ENCODE measurements around the gene PPP1R11. TPM values are rescaled to one million over a fixed set of nuclear protein-coding genes. Genes with fewer than 3 reads are reported as not detected.
A peak's percentile ranks its signal among the peaks of the same experiment; 100 is the strongest.
"Not testable (repeated sequence)": the region's sequence is repeated elsewhere in the genome, so short reads cannot be mapped to it uniquely, and the experiment has no call there.

PPP1R11 gene
- 10 to 100 TPM; 57.9 to 73.7 TPM for total RNA-seq

DNA sequence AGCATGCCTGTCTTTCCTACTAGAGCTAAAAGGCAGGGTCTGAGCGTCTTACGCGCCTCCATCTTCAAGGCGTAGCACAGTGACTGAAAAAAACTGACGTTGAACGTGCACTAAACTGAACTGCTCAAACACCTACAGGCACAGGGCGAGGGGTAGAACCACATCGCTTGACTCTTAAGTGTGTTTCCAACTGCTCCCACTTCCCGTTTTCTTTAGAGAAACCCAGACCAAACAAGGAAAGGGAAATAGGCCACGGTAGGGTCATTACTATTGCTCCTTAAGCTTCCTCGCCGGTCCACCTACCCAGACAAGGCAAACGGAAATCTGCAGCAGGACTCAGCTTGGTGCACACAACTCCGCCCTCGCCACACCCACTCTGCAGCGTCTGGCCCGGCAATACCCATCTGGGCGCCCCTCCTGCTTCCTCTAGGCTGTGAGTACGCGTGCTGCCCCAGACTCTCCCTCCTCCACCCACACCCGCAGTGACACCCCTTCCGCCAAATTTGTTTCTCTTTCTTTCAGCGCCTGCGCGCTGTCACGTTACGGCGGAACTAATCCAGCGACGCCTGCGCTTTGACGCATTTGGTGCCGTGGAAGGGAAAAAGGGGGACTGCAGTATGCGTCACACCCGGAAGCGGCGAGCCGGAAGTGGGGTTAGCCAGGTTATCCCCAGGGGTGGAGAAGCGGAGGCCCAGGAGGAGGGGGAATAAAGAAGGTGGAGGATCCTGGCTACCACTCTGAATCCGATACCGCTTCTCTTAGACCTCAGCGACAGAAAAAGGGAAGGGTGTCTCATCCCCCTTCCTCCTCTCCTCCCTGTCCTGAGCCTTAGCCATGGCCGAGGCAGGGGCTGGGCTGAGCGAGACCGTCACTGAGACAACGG, at the start of gene PPP1R11:
Gene PPP1R11 (plus strand): TSS at position 622 of the 883 bp plus-strand sequence. CDS start 213 bp downstream, at position 835.
- POLR2A ChIA-PET = interaction anchor here (0.5 to 0.6 kb wide), 2 partner anchors 621 to 1188 kb away, joined by 3 read pairs; no protein-coding TSS in a partner anchor
- no peaks in the 10 kb centered on the region for H3K9me3 Mint-ChIP-seq
- peaks cover 8% of the 10 kb centered on the region for H3K27me3 Mint-ChIP-seq
- CTCF ChIA-PET = interaction anchor here (0.6 to 1.9 kb wide), 7 partner anchors 9 to 82 kb away, joined by 3 to 6 read pairs (median 4); partner anchors contain the start of gene RNF39
- peak; percentile 99 for DNase-seq
- H3K27ac Mint-ChIP-seq = peak within 1 kb of the TSS; percentile 96
- H3K36me3 Mint-ChIP-seq (ENCODE audit: low read depth) = peaks cover 62% of the 10 kb centered on the region
- peaks cover 56% of the 10 kb centered on the region for H3K4me1 Mint-ChIP-seq
- peak within 1 kb of the TSS; percentile 93 for H3K4me3 Mint-ChIP-seq

- DNase-seq = no peak
- Mint-ChIP-seq H3K4me3 (no peak overlapping the region), H3K27me3 (no peaks in the 10 kb centered on the region), H3K36me3 (ENCODE audit: low read depth) (peaks cover 3% of the 10 kb centered on the region), H3K9me3 (no peaks in the 10 kb centered on the region), H3K4me1 (no peaks in the 10 kb centered on the region), H3K27ac (no peak overlapping the region)
- ChIA-PET CTCF (no interaction called here), POLR2A (no interaction called here)
Measured at GRCh38 chr6:30019819-30020218, 47.2 kb upstream of the PPP1R11 start.

DNA sequence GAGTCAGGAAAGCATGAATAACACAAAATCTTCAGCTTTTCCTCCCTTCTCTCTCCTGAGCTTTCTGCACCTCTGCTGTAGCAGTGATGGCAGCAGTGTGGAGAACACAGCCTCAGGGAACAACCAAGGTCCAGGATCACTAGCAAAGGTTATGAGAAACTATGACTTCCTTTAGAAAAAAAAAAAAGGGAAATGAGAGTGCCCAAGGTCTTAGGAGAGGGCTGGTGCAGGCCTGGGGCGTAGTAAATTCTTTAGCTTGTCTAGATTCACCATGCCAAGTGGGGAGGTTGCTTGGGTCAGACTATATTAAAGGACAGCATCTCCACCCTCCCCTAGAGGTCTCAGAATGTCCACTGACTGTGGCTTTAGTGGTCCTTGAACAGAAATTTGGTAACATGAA, 46.4 kb upstream of the PPP1R11 start:
- no peaks in the 10 kb centered on the region for H3K9me3 Mint-ChIP-seq
- H3K27me3 Mint-ChIP-seq = no peaks in the 10 kb centered on the region
- H3K27ac Mint-ChIP-seq = no peak overlapping the region
- no peak for DNase-seq
- ChIA-PET CTCF (interaction anchor here (0.6 to 1.6 kb wide), 2 partner anchors 15 to 92 kb away, joined by 3 to 4 read pairs; no protein-coding TSS in a partner anchor), POLR2A (no interaction called here)
- H3K36me3 Mint-ChIP-seq (ENCODE audit: low read depth) = peaks cover 3% of the 10 kb centered on the region
- no peak overlapping the region for H3K4me3 Mint-ChIP-seq
- H3K4me1 Mint-ChIP-seq = no peaks in the 10 kb centered on the region

GRCh38 chr6:30022189-30022588, 44.8 kb upstream of the PPP1R11 start:
- H3K4me1 Mint-ChIP-seq = no peaks in the 10 kb centered on the region
- CTCF ChIA-PET = interaction anchor here (1.6 kb wide), 1 partner anchor 13 kb away, joined by 4 read pairs; no protein-coding TSS in a partner anchor
- no peak for DNase-seq
- POLR2A ChIA-PET = no interaction called here
- H3K36me3 Mint-ChIP-seq (ENCODE audit: low read depth) = peaks cover 5% of the 10 kb centered on the region
- H3K27ac Mint-ChIP-seq = no peak overlapping the region
- no peaks in the 10 kb centered on the region for H3K27me3 Mint-ChIP-seq
- no peaks in the 10 kb centered on the region for H3K9me3 Mint-ChIP-seq
- H3K4me3 Mint-ChIP-seq = no peak overlapping the region

DNA sequence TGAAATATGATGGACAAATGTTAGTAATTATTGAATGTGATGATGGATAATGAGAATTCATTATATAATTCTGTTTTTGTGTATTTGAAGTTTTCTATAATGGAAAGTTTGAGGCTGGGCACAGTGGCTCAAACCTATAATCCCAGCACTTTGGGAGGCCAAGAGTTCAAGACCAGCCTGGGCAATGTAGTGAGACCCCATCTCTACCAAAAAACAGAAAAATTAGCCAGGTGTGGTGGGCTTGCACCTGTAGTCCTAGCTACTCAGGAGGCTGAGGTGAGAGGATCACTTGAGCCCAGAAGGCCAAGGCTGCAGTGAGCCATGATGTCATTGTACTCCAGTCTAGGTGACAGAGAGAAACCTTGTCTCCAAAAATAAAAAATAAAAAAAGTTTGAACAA, 44.3 kb upstream of the PPP1R11 start:
- H3K27ac Mint-ChIP-seq; H3K36me3 Mint-ChIP-seq (ENCODE audit: low read depth); H3K27me3 Mint-ChIP-seq; DNase-seq; H3K4me1 Mint-ChIP-seq; POLR2A ChIA-PET; H3K9me3 Mint-ChIP-seq; H3K4me3 Mint-ChIP-seq: not testable (repeated sequence)
- CTCF ChIA-PET = interaction anchor here (1.0 kb wide), 1 partner anchor 9 kb away, joined by 5 read pairs; no protein-coding TSS in a partner anchor

DNA sequence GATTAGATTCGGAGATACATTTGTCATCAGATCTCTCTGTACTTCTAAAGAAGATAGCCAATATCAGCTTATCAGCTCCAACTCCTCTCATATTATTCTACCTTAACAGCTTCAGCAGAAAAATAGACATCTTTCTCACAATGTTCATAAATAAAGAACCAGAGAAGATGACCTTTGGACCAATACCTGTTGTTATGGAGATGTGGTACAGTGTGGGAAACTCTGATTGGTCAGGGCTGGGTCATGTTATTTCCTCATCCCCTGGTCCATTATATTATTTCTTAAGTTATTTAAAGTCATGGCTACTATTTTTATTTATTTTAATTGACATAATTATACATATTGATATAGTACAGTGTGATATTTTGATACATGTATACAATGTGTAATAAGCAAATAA, 41.8 kb upstream of the PPP1R11 start:
- H3K27ac Mint-ChIP-seq = no peak overlapping the region
- H3K27me3 Mint-ChIP-seq = no peaks in the 10 kb centered on the region
- no peaks in the 10 kb centered on the region for H3K9me3 Mint-ChIP-seq
- ChIA-PET CTCF (interaction anchor here (1.1 kb wide), 1 partner anchor 30 kb away, joined by 3 read pairs; no protein-coding TSS in a partner anchor), POLR2A (no interaction called here)
- H3K4me3 Mint-ChIP-seq = no peak overlapping the region
- DNase-seq = no peak
- H3K4me1 Mint-ChIP-seq = no peaks in the 10 kb centered on the region
- H3K36me3 Mint-ChIP-seq (ENCODE audit: low read depth) = peaks cover 3% of the 10 kb centered on the region

- POLR2A ChIA-PET = no interaction called here
- Mint-ChIP-seq H3K4me1 (no peaks in the 10 kb centered on the region), H3K9me3 (no peaks in the 10 kb centered on the region), H3K4me3 (no peak overlapping the region), H3K27me3 (no peaks in the 10 kb centered on the region), H3K36me3 (ENCODE audit: low read depth) (peaks cover 2% of the 10 kb centered on the region), H3K27ac (no peak overlapping the region)
- DNase-seq = no peak
- CTCF ChIA-PET = interaction anchor here (0.6 kb wide), 1 partner anchor 153 kb away, joined by 3 read pairs; no protein-coding TSS in a partner anchor
Measured at GRCh38 chr6:30029588-30029987, 37.4 kb upstream of the PPP1R11 start.

DNA sequence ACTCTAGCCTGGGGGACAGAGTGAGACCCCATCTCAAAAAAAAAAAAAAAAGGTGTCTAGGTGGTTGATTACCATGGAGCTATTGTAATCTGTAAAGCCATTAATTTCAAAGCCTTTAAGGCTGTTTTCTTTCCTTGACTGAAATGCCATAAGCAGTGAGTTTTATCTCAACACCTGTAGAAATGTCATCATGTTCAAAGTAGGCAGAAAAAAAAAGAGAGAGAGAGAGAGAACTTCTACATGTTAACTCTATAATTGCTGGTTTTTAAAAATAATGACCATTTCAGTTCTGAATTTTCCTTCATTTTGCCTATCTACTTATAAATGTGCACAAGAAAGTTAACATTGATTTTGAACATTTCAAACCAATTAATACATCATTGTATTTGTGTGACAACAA, 35.6 kb upstream of the PPP1R11 start:
- POLR2A ChIA-PET = no interaction called here
- Mint-ChIP-seq H3K4me1 (no peaks in the 10 kb centered on the region), H3K9me3 (no peaks in the 10 kb centered on the region), H3K36me3 (ENCODE audit: low read depth) (peaks cover 4% of the 10 kb centered on the region), H3K4me3 (no peak overlapping the region), H3K27ac (no peak overlapping the region), H3K27me3 (no peaks in the 10 kb centered on the region)
- CTCF ChIA-PET = interaction anchor here (0.8 to 1.5 kb wide), 2 partner anchors 11 to 29 kb away, joined by 3 read pairs; partner anchors contain the start of gene POLR1H
- no peak for DNase-seq

DNA sequence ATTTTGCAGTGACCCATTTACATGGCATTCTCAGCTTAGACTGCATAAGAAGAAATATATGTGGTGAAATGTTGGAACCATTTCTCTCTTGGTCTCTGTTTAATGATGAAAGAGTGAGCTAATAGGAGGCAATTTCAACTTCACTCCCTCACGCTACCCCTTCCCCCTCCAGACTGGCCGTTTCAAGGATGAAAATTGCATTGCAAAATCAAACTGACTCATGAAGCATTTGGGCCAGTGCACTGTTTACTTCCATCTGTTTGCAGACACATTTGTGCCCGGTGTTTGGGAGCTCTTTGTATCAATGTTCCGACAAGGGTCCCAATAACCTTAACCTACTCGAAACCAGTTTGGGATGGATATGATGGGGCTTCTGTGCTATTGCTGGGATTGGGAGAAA, 33.6 kb upstream of the PPP1R11 start:
- H3K9me3 Mint-ChIP-seq; H3K27ac Mint-ChIP-seq; H3K4me1 Mint-ChIP-seq; POLR2A ChIA-PET; DNase-seq; H3K4me3 Mint-ChIP-seq; H3K27me3 Mint-ChIP-seq; H3K36me3 Mint-ChIP-seq (ENCODE audit: low read depth): not testable (repeated sequence)
- CTCF ChIA-PET = interaction anchor here (1.6 kb wide), 1 partner anchor 185 kb away, joined by 3 read pairs; no protein-coding TSS in a partner anchor

- peaks cover 2% of the 10 kb centered on the region for H3K36me3 Mint-ChIP-seq (ENCODE audit: low read depth)
- POLR2A ChIA-PET = no interaction called here
- H3K4me3 Mint-ChIP-seq = no peak overlapping the region
- H3K27me3 Mint-ChIP-seq = no peaks in the 10 kb centered on the region
- CTCF ChIA-PET = interaction anchor here (0.8 kb wide), 1 partner anchor 14 kb away, joined by 4 read pairs; no protein-coding TSS in a partner anchor
- H3K4me1 Mint-ChIP-seq = no peaks in the 10 kb centered on the region
- H3K27ac Mint-ChIP-seq = no peak overlapping the region
- no peaks in the 10 kb centered on the region for H3K9me3 Mint-ChIP-seq
- DNase-seq = no peak
Measured at GRCh38 chr6:30035784-30036183, 31.2 kb upstream of the PPP1R11 start.

GRCh38 chr6:30037182-30037788, 29.7 kb upstream of the PPP1R11 start:
- no peaks in the 10 kb centered on the region for H3K4me1 Mint-ChIP-seq
- ChIA-PET POLR2A (no interaction called here), CTCF (interaction anchor here (0.6 to 0.7 kb wide), 2 partner anchors 102 to 1115 kb away, joined by 3 read pairs; no protein-coding TSS in a partner anchor)
- no peak for DNase-seq
- no peak overlapping the region for H3K4me3 Mint-ChIP-seq
- H3K9me3 Mint-ChIP-seq = no peaks in the 10 kb centered on the region
- no peak overlapping the region for H3K27ac Mint-ChIP-seq
- peaks cover 2% of the 10 kb centered on the region for H3K36me3 Mint-ChIP-seq (ENCODE audit: low read depth)
- H3K27me3 Mint-ChIP-seq = no peaks in the 10 kb centered on the region

- ChIA-PET POLR2A (no interaction called here), CTCF (interaction anchor here (1.9 kb wide), 1 partner anchor 25 kb away, joined by 5 read pairs; the partner anchor contains the start of gene PPP1R11)
- no peak for DNase-seq
- H3K27me3 Mint-ChIP-seq = no peaks in the 10 kb centered on the region
- H3K4me1 Mint-ChIP-seq = peaks cover 2% of the 10 kb centered on the region
- no peaks in the 10 kb centered on the region for H3K9me3 Mint-ChIP-seq
- no peak overlapping the region for H3K27ac Mint-ChIP-seq
- peaks cover 2% of the 10 kb centered on the region for H3K36me3 Mint-ChIP-seq (ENCODE audit: low read depth)
- H3K4me3 Mint-ChIP-seq = no peak overlapping the region
Measured at GRCh38 chr6:30041221-30041620, 25.8 kb upstream of the PPP1R11 start.

DNA sequence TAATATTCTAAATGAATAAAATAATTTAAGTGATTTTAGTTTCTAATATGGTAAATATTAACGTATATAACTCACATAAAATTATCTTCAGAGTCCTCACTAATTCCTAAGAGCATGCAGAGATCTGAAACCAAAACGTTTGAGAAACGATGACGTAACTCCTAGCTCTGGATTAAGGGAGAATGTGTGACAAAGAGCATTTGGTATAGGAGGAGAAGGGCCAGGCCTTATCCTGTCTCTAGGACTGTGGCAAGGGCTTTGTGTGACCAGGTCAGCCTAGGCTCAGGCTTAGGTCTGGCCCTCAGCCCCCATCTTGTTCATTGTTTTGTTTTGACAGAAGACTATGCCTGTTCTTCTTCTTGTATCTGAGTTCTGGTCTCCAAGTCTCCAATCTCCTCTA, 25.2 kb upstream of the PPP1R11 start:
- H3K4me1 Mint-ChIP-seq = peaks cover 3% of the 10 kb centered on the region
- ChIA-PET POLR2A (no interaction called here), CTCF (interaction anchor here (1.9 kb wide), 1 partner anchor 24 kb away, joined by 5 read pairs; the partner anchor contains the start of gene PPP1R11)
- H3K4me3 Mint-ChIP-seq = no peak overlapping the region
- no peak overlapping the region for H3K27ac Mint-ChIP-seq
- DNase-seq = no peak
- H3K9me3 Mint-ChIP-seq = no peaks in the 10 kb centered on the region
- no peaks in the 10 kb centered on the region for H3K27me3 Mint-ChIP-seq
- peaks cover 2% of the 10 kb centered on the region for H3K36me3 Mint-ChIP-seq (ENCODE audit: low read depth)

All from activated CD4-positive, alpha-beta T cell treated with anti-CD3 and anti-CD28 coated beads, Interleukin-2, amount 10 ng/mL, durations not matched to agents 7 days and 5 days (primary cell).